Esophagus muscularis mucosa (tissue), 4 donors: ENCODE results near the gene TPP2.

Source experiments
- EP300 ChIP-seq: sonication (generic); formaldehyde crosslinking; IDR thresholded peaks from one replicate; pipeline ENCODE4 v1.6.1; 2017; ENCODE audit warnings: antibody characterized with exemption
- POLR2A ChIP-seq: fragments of 450-650 bp; IDR thresholded peaks from one replicate; pipeline ENCODE4 v1.6.1; 2017; ENCODE audit warnings: antibody characterized with exemption, moderate library complexity, mild to moderate bottlenecking, low read depth
- POLR2AphosphoS5 ChIP-seq, 2 donors: sonication (generic); formaldehyde crosslinking; IDR thresholded peaks; one replicate each; pipeline ENCODE4 v1.6.1; 2017; ENCODE audit warnings: antibody characterized with exemption in 2 of 2
- TF ChIP-seq, protein P1 (sequence below), 3 experiments: fragments of 200-600 bp in 2 of 3; fragments of 450-650 bp in 1 of 3; sonication (generic) in 2 of 3; IDR thresholded peaks; one replicate each; pipeline ENCODE4 v1.5.1; 2017 to 2019; ENCODE audit warnings: antibody characterized with exemption in 3 of 3, mild to moderate bottlenecking in 2 of 3, moderate library complexity in 1 of 3

DNA sequence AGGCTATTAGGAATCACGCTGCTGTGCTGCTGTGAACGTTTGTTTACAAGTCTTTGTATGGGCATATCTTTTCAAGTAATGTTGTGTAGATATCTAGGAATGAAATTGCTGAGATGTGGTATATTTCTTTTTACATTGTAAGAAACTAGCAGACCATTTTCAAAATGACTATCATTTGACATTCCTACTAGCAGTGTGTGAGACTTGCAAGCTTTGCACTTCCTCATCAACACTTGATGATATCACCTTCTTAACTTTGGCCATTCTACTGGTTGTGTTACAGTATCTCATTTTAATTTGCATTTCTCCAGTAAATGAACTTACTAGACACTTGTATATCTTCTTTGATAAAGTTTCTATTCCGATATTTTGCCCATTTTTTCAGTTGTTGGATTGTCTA is 85.9 kb downstream of the TPP2 start:
- TF ChIP-seq, protein P1, sequence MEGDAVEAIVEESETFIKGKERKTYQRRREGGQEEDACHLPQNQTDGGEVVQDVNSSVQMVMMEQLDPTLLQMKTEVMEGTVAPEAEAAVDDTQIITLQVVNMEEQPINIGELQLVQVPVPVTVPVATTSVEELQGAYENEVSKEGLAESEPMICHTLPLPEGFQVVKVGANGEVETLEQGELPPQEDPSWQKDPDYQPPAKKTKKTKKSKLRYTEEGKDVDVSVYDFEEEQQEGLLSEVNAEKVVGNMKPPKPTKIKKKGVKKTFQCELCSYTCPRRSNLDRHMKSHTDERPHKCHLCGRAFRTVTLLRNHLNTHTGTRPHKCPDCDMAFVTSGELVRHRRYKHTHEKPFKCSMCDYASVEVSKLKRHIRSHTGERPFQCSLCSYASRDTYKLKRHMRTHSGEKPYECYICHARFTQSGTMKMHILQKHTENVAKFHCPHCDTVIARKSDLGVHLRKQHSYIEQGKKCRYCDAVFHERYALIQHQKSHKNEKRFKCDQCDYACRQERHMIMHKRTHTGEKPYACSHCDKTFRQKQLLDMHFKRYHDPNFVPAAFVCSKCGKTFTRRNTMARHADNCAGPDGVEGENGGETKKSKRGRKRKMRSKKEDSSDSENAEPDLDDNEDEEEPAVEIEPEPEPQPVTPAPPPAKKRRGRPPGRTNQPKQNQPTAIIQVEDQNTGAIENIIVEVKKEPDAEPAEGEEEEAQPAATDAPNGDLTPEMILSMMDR (IDR thresholded peaks at IDR 0.05), result no peak
- no peak for TF ChIP-seq POLR2A
- no peak for TF ChIP-seq POLR2AphosphoS5 (IDR thresholded peaks at IDR 0.05)
- TF ChIP-seq EP300, result no peak
